ENCODE results near the gene RPEL1.
"Not testable (repeated sequence)": the region's sequence is repeated elsewhere in the genome, so short reads cannot be mapped to it uniquely, and the experiment has no call there.

The RPEL1 gene
- 0 to 1.8 (median 0.25) reads per million in 17 experiments for total RNA-seq

DNA sequence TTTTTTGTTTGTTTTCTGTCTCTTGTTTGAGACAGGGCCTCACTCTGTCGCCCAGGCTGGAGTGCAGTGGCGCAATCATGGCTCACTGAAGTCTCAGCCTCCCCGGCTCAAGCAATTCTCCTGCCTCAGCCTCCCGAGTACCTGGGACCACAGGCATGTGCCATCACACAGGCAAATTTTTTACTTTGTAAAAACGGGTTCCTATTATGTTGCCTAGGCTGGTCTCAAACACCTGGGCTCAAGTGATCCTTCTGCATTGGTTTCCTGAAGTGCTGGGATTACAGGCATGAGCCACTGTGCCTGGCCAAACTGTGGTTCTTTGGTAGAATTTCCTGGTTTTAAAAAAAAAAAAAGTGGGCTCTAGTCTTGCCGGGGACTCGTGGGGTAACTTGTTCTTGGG, at the start of gene RPEL1:
TSS of gene RPEL1 (plus strand) at position 301 of the 400 bp plus-strand sequence. CDS start 110 bp downstream, outside the sequence.
- DNase-seq: not testable (repeated sequence)

DNA sequence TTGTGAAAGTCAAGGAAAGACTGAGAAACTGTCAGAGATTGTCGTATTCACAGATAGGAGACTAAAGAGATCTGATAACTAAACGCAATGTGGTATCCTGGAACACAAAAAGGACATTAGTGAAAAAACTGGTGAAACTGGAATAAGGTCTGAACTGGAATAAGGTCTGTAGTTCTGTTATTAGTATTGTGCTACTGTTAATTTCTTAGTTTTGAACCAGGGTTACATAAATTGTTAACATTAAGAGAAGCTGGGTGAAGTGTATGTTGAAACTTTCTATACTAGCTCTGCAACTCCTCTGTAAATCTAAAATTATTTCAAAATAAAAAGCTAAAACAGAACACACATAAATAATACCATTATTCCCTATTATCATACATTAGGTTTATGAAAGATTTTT, 49.2 kb upstream of the RPEL1 start:
- peak in 1 of 4 experiments; percentile 34 for DNase-seq

GRCh38 chr10:103197174-103197573, 48.5 kb upstream of the RPEL1 start:
- DNase-seq: peak; percentile 85 to 96 (median 92)

DNA sequence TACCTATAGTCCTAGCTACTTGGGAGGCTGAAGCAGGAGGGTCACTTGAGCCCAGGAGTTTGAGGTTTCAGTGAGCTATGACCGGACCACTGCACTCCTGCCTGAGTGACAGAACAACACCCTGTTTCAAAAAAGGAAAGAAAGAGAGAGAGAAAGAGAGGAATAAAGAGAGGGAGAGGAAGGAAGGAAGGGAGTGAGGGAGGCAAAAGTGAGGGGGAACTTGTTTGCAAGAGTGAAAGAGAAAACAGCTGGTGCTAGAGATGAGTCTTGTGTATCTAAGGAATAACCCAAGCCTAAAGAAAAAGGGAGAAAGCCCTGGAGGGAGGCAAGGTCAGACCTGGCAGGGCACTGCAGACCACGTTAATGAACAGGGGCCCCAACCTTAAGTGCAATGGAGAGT, 47.8 kb upstream of the RPEL1 start:
- DNase-seq: peak in 3 of 4 experiments; percentile 22 to 45 (median 25)

DNA sequence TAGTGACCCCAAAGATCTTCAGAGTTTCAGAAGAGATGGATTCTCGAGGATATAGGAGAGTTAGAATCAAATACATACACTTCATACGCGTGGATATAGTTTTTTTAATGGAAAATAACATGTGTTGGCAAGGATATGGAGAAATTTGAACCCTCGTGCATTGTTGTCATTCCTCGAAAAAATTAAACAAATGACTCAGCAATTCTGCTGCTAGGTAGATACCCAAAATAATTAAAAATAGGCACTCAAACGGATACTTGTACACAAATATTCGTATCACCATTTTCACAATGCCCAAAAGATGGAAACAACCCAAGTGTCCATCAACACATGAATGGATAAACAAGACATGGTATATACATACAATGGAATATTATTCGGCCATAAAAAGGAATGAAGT, 47.0 kb upstream of the RPEL1 start:
- no peak for DNase-seq

- peak; percentile 46 to 80 (median 62) for DNase-seq
These were observed 46.2 kb upstream of the RPEL1 start for GRCh38 chr10:103199488-103199887.

DNA sequence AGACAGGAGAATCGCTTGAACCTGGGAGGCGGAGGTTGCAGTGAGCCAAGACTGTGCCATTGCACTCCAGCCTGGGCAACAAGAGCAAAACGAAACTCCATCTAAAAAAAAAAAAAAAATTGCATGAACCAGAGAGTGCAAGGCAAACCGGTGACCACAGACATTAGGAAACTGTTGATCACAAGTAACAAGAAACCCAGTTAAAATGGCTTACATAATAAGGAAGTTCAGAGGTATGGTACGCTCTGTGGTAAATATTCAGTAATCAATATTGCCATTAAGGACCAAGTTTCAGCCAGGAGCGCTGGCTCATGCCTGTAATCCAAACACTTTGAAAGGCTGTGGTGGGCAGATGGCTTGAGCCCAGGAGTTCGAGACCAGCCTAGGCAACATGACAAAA, 43.4 kb upstream of the RPEL1 start:
- DNase-seq: peak; percentile 59 to 85 (median 76)

- no peak for DNase-seq
These were observed 42.2 kb upstream of the RPEL1 start for GRCh38 chr10:103203466-103203865.

GRCh38 chr10:103204353-103205255, 41.1 kb upstream of the RPEL1 start:
- DNase-seq: no peak

DNA sequence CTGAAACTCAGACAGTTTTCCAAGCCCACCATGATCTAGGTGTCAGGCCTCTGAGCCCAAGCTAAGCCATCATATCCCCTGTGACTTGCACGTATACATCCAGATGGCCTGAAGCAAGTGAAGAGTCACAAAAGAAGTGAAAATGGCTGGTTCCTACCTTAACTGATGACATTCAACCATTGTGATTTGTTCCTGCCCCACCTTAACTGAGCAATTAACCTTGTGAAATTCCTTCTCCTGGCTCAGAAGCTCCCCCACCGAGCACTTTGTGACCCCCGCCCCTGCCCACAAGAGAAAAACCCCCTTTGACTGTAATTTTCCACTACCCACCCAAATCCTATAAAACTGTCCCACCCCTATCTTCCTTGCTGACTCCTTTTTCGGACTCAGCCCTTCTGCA, 40.3 kb upstream of the RPEL1 start:
- DNase-seq: not testable (repeated sequence)

DNA sequence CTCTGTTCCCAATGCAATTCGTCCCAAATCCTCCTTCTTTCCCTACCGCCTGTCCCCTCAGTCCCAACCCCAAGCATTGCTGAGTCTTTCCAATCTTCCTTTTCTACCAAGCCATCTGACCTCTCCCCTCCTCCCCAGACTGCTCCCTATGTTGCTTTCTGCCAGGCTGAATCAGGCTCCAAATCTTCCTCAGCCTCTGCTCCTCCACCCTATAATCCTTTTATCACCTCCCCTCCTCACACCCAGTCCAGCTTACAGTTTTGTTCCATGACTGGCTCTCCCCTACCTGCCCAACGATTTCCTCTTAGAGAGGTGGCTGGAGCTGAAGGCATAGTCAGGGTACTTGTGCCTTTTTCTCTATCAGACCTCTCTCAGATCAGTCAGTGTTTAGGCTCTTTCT, 39.0 kb upstream of the RPEL1 start:
- DNase-seq: not testable (repeated sequence)

DNA sequence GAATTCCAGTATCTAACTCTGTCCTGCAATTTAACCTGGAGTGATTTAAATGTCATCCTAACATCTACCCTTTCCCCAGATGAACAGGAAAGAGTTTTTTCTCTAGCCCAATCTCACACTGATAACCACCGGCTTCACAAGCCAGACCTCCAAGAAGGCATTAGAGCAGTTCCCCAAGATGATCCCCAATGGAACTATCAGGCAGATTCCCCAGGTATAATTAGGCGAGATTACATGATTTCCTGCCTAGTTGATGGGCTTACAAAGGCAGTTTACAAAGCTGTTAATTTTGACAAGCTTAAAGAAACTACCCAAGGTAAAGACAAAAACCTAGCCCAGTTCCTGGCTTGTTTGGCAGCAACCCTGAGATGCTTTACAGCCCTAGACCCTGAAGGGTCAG, 38.5 kb upstream of the RPEL1 start:
- no peak for DNase-seq

DNA sequence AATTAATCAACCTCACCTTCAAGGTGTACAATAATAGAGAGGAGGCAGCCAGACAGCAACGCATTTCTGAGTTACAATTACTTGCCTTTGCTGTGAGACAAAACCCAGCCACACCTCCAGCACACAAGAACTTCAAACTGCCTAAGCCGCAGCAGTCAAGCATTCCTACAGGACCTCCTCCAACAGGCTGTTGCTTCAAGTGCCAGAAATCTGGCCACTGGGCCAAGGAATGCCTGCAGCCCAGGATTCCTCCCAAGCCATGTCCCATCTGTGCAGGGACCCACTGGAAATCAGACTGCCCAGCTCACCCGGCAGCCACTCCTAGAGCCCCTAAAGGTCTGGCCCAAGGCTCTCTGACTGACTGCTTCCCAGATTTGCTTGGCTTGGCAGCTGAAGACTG, 38.0 kb upstream of the RPEL1 start:
- DNase-seq: not testable (repeated sequence)

- DNase-seq: not testable (repeated sequence)
These were observed 35.4 kb upstream of the RPEL1 start for GRCh38 chr10:103210262-103210661.

DNA sequence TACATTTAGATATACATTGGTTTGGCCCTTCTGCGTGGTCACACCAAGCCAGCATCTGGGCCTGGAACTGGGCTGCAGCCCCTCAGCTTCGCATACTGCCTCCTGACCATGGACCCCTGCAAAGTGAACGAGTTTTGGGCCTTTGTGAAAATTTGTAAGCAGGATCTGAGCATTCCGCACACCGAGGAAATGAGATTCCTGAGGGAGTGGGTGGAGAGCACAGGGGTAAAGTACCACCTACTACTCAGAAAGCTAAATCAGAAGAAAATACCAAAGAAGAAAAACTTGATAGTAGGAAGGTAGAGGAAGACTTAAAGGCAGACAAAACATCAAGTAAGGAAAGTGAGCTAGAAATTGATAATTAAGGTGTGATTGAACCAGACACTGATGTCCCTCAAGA, 30.1 kb upstream of the RPEL1 start:
- DNase-seq: no peak

DNA sequence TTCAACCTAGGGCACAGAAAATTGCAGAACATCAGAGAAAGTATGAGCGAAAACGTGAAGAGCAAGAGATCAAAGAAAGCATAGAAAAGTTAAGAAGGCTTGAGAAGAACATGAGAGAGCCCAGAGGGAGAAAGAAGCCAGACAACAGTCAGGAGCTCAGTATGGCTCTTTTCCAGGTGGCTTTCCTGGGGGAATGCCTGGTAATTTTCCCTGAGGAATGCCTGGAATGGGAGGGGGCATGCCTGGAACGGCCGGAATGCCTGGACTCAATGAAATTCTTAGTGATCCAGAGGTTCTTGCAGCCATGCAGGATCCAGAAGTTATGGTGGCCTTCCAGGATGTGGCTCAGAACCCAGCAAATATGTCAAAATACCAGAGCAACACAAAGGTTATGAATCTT, 29.3 kb upstream of the RPEL1 start:
- not testable (repeated sequence) for DNase-seq

DNA sequence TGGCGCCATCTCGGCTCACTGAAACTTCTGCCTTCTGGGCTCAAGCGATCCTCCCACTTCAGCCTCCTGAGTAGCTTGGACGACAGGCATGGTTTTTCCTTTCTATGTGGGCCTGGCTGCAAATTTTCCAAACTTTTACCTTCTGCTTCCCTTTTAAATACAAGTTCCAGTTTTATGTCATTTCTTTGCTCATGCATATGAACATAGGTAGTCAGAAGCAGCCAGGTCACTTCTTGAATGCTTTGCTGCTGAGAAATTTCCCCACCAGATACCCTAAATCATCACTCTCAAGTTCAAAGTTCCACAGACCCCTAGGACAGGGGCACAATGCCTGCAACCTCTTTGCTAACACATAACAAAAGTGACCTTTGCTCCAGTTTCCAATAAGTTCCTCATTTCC, 21.6 kb upstream of the RPEL1 start:
- DNase-seq: peak in 3 of 4 experiments; percentile 11 to 31 (median 16)

GRCh38 chr10:103224721-103225120, 21.0 kb upstream of the RPEL1 start:
- peak in 3 of 4 experiments; percentile 18 to 33 (median 32) for DNase-seq

- DNase-seq: peak in 3 of 4 experiments; percentile 25 to 49 (median 47)
These were observed 19.7 kb upstream of the RPEL1 start for GRCh38 chr10:103225939-103226338.

- no peak for DNase-seq
These were observed 18.3 kb upstream of the RPEL1 start for GRCh38 chr10:103227416-103227815.

GRCh38 chr10:103231047-103231551, 14.6 kb upstream of the RPEL1 start:
- no peak for DNase-seq

DNA sequence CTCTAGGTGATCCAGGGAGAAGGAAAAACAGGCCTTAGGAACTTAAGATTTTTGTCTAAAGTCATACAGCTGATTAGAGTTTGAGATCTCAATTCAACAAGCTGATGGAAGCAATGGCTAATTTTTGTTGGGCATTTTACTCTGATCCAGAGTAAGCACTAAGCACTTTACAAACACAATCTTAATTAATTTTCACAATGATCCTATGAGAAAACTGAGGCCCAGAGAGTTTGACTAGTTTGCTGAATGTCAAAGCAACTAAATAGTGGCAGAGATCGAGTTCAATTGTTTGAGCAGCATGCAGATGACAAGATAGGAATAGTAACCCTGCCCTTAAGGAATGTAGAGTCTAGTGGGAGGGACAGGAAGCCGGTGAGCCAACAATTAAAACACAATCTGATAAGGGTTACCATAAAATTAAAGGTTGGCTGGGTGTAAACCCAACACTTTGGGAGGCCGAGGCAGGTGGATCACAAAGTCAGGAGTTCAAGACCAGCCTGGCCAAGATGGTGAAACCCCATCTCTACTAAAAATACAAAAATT, 13.5 kb upstream of the RPEL1 start:
- DNase-seq: no peak

GRCh38 chr10:103232772-103233488, 12.8 kb upstream of the RPEL1 start:
- no peak for DNase-seq
